B cell (primary cell): Measurements from ENCODE around the gene ITPR2.
"Not testable (repeated sequence)": the region's sequence is repeated elsewhere in the genome, so short reads cannot be mapped to it uniquely, and the experiment has no call there.

Experiments used
- CTCF ChIP-seq: fragments of 200-600 bp; IDR thresholded peaks from one replicate; pipeline ENCODE4 v1.8.0; 2022; ENCODE audit warnings: antibody characterized with exemption, mild to moderate bottlenecking
- EZH2 ChIP-seq: IDR thresholded peaks from 2 replicates; pipeline ENCODE4 v1.6.1; 2012; ENCODE audit warnings: borderline replicate concordance, low read depth, mild to moderate bottlenecking, moderate library complexity, low read length; ENCODE audit not compliant: insufficient read depth, poor library complexity, severe bottlenecking

- TF ChIP-seq CTCF, EZH2: not testable (repeated sequence)
Measured at GRCh38 chr12:26644376-26644775, 188.6 kb downstream of the ITPR2 start.
